COR-L47 (cell line): ENCODE measurements around the gene APP.
"Not testable (repeated sequence)": the region's sequence is repeated elsewhere in the genome, so short reads cannot be mapped to it uniquely, and the experiment has no call there.

Experiments
- DNase-seq: peaks from one replicate; lab custom pipeline; 2025; lab: John Stamatoyannopoulos, UW

The APP gene

GRCh38 chr21:26064506-26064905, 106.1 kb downstream of the APP start:
- no peak for DNase-seq

GRCh38 chr21:26061437-26061836, 109.1 kb downstream of the APP start:
- no peak for DNase-seq

- DNase-seq = no peak
These were observed 110.0 kb downstream of the APP start for GRCh38 chr21:26060335-26061115.

GRCh38 chr21:26057477-26058170, 112.9 kb downstream of the APP start:
- DNase-seq = no peak

- DNase-seq = no peak
These were observed 114.7 kb downstream of the APP start for GRCh38 chr21:26055841-26056264.

- no peak for DNase-seq
These were observed 115.6 kb downstream of the APP start for GRCh38 chr21:26055010-26055409.

- no peak for DNase-seq
These were observed 118.5 kb downstream of the APP start for GRCh38 chr21:26052057-26052456.

- DNase-seq = no peak
These were observed 119.7 kb downstream of the APP start for GRCh38 chr21:26050857-26051256.

GRCh38 chr21:26049803-26050202, 120.8 kb downstream of the APP start:
- no peak for DNase-seq

GRCh38 chr21:26047279-26047967, 123.1 kb downstream of the APP start:
- no peak for DNase-seq

GRCh38 chr21:26043891-26044290, 126.7 kb downstream of the APP start:
- no peak for DNase-seq

GRCh38 chr21:26042181-26042876, 128.2 kb downstream of the APP start:
- DNase-seq = no peak

GRCh38 chr21:26041431-26042180, 129.0 kb downstream of the APP start:
- DNase-seq = no peak

- no peak for DNase-seq
These were observed 133.7 kb downstream of the APP start for GRCh38 chr21:26036916-26037315.

GRCh38 chr21:26032263-26032662, 138.3 kb downstream of the APP start:
- no peak for DNase-seq

- DNase-seq = no peak
These were observed 142.4 kb downstream of the APP start for GRCh38 chr21:26028183-26028582.

GRCh38 chr21:26027696-26028095, 142.9 kb downstream of the APP start:
- no peak for DNase-seq

GRCh38 chr21:26025536-26026512, 144.7 kb downstream of the APP start:
- no peak for DNase-seq

GRCh38 chr21:26023406-26023805, 147.2 kb downstream of the APP start:
- not testable (repeated sequence) for DNase-seq

GRCh38 chr21:26022598-26023337, 147.8 kb downstream of the APP start:
- DNase-seq = not testable (repeated sequence)
